ENCODE measurements around the gene UNC13B. TPM values are rescaled to one million over a fixed set of nuclear protein-coding genes. Genes with fewer than 3 reads are reported as not detected.

Gene UNC13B
- total RNA-seq, 1 experiment from 2014 or later, result 19.7 TPM

DNA sequence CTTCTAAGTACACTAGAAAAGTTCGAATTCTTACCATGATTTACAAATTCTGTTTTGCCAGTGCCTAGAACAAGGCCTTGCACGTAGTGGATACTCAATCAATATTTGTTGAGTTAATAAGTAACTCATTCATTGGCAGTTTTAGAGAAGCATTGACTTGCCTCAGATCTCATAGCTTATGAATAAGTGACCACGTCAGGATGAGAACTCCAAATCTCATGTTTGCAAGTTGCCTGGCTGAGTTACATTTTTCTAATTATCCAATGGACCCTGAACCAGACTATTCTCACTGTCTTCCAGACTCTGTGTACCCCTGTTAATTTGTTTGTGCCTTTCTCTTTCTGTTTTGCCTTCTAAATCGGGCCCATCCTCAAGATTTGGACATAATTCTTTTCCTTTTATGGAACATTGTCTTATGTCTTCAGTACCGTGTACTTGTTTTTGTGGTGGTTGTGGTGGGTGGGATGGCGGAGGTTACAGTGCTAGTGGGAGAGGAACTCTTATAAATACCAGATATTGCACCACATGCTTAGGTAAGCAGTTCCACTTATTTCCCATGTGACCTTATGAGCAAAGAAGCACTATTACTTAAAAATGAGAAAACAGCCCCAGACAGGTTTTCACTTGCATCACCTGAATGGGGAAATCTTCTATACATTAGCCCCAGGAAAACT is 96.3 kb downstream of the UNC13B start:
- no peaks in the 10 kb centered on the region for H3K9me3 ChIP-seq
- BruUV-seq (replicated peaks), result no TSS peak
- peaks cover 5% of the 10 kb centered on the region for H3K4me1 ChIP-seq
- no peak for TF ChIP-seq CTCF (IDR thresholded peaks at IDR 0.05; ENCODE audit: insufficient read depth in 1 of 2, low read depth in 1 of 2, low read length in 1 of 2, severe bottlenecking in 1 of 2, unreplicated experiment in 1 of 2)
- Mint-ChIP-seq H3K4me3 (ENCODE audit: unreplicated experiment) (no peak overlapping the region), H3K36me3 (ENCODE audit: insufficient read depth, unreplicated experiment) (no peaks in the 10 kb centered on the region), H3K4me1 (ENCODE audit: low read depth, unreplicated experiment) (peaks cover 12% of the 10 kb centered on the region), H3K27ac (ENCODE audit: unreplicated experiment) (no peak overlapping the region), H3K27me3 (ENCODE audit: insufficient read depth, unreplicated experiment) (no peaks in the 10 kb centered on the region), H3K9me3 (ENCODE audit: unreplicated experiment) (no peaks in the 10 kb centered on the region)
- H3K36me3 ChIP-seq (ENCODE audit: control insufficient read depth, insufficient read depth, low read length), result no peaks in the 10 kb centered on the region
- ChIA-PET POLR2A (interaction anchor here (2.5 kb wide), 1 partner anchor 143 kb away, joined by 6 read pairs; the partner anchor contains the start of gene ATOSB), CTCF (interaction anchor here (0.8 to 2.1 kb wide), 6 partner anchors 96 to 359 kb away, joined by 3 to 54 read pairs (median 6); partner anchors contain the start of genes ATOSB, UNC13B and VCP)
- intact Hi-C loops (cut with micrococcal nuclease; ENCODE audit: unreplicated experiment), result loop anchor here (2.0 kb wide), 2 partner anchors 95 to 219 kb away; partner anchors contain the start of gene UNC13B
- H3K4me3 ChIP-seq (ENCODE audit: low read depth, low read length), result no peak overlapping the region
- no peaks in the 10 kb centered on the region for H3K27me3 ChIP-seq (replicated peaks; ENCODE audit: control insufficient read depth, insufficient read depth, low read length)
- DNase-seq, result no peak

GRCh38 chr9:35258660-35259474 is 97.1 kb downstream of the UNC13B start:
- Mint-ChIP-seq H3K27me3 (ENCODE audit: insufficient read depth, unreplicated experiment) (no peaks in the 10 kb centered on the region), H3K4me3 (ENCODE audit: unreplicated experiment) (no peak overlapping the region), H3K27ac (ENCODE audit: unreplicated experiment) (no peak overlapping the region), H3K9me3 (ENCODE audit: unreplicated experiment) (no peaks in the 10 kb centered on the region), H3K36me3 (ENCODE audit: insufficient read depth, unreplicated experiment) (no peaks in the 10 kb centered on the region), H3K4me1 (ENCODE audit: low read depth, unreplicated experiment) (peaks cover 12% of the 10 kb centered on the region)
- intact Hi-C loops (cut with micrococcal nuclease; ENCODE audit: unreplicated experiment), result loop anchor here (1.0 to 2.0 kb wide), 3 partner anchors 96 to 218 kb away; partner anchors contain the start of gene UNC13B
- peak; percentile 65 to 76 for TF ChIP-seq CTCF (IDR thresholded peaks at IDR 0.05; ENCODE audit: insufficient read depth in 1 of 2, low read depth in 1 of 2, low read length in 1 of 2, severe bottlenecking in 1 of 2, unreplicated experiment in 1 of 2)
- no peaks in the 10 kb centered on the region for H3K27me3 ChIP-seq (replicated peaks; ENCODE audit: control insufficient read depth, insufficient read depth, low read length)
- DNase-seq, result peak; percentile 68 to 69
- no peak overlapping the region for H3K4me3 ChIP-seq (ENCODE audit: low read depth, low read length)
- BruUV-seq (replicated peaks), result no TSS peak
- CTCF ChIA-PET, result interaction anchor here (0.6 to 2.1 kb wide), 15 partner anchors 22 to 359 kb away, joined by 3 to 54 read pairs (median 5); partner anchors contain the start of genes ATOSB, STOML2, UNC13B and VCP
- POLR2A ChIA-PET, result interaction anchor here (2.5 kb wide), 1 partner anchor 143 kb away, joined by 6 read pairs; the partner anchor contains the start of gene ATOSB
- H3K4me1 ChIP-seq, result peaks cover 5% of the 10 kb centered on the region
- H3K9me3 ChIP-seq, result no peaks in the 10 kb centered on the region
- H3K36me3 ChIP-seq (ENCODE audit: control insufficient read depth, insufficient read depth, low read length), result no peaks in the 10 kb centered on the region

- peaks cover 10% of the 10 kb centered on the region for H3K4me1 Mint-ChIP-seq (ENCODE audit: low read depth, unreplicated experiment)
- CTCF ChIA-PET, result interaction anchor here (0.7 kb wide), 1 partner anchor 145 kb away, joined by 4 read pairs; the partner anchor contains the start of gene ATOSB
- no peaks in the 10 kb centered on the region for H3K36me3 Mint-ChIP-seq (ENCODE audit: insufficient read depth, unreplicated experiment)
- H3K27ac Mint-ChIP-seq (ENCODE audit: unreplicated experiment), result no peak overlapping the region
- intact Hi-C loops (cut with micrococcal nuclease; ENCODE audit: unreplicated experiment), result no loop called here
- no peak for DNase-seq
- BruUV-seq (replicated peaks), result no TSS peak
- no peak overlapping the region for H3K4me3 ChIP-seq (ENCODE audit: low read depth, low read length)
- H3K4me3 Mint-ChIP-seq (ENCODE audit: unreplicated experiment), result no peak overlapping the region
- no peaks in the 10 kb centered on the region for H3K9me3 ChIP-seq
- H3K36me3 ChIP-seq (ENCODE audit: control insufficient read depth, insufficient read depth, low read length), result no peaks in the 10 kb centered on the region
- H3K27me3 ChIP-seq (replicated peaks; ENCODE audit: control insufficient read depth, insufficient read depth, low read length), result no peaks in the 10 kb centered on the region
- TF ChIP-seq CTCF (IDR thresholded peaks at IDR 0.05; ENCODE audit: insufficient read depth in 1 of 2, low read depth in 1 of 2, low read length in 1 of 2, severe bottlenecking in 1 of 2, unreplicated experiment in 1 of 2), result no peak
- no peaks in the 10 kb centered on the region for H3K27me3 Mint-ChIP-seq (ENCODE audit: insufficient read depth, unreplicated experiment)
- no peaks in the 10 kb centered on the region for H3K9me3 Mint-ChIP-seq (ENCODE audit: unreplicated experiment)
- peaks cover 5% of the 10 kb centered on the region for H3K4me1 ChIP-seq
- POLR2A ChIA-PET, result interaction anchor here (2.5 kb wide), 1 partner anchor 145 kb away, joined by 6 read pairs; the partner anchor contains the start of gene ATOSB
Observed at GRCh38 chr9:35260186-35260585, 98.4 kb downstream of the UNC13B start.

Measured in Caco-2 (cell line).